PFSK-1 (cell line): ENCODE results near the gene ATP8A1.

Source experiments
- POLR2AphosphoS5 ChIP-seq: IDR thresholded peaks from 2 replicates; pipeline ENCODE4 v1.6.1; 2012; ENCODE audit warnings: low read depth, mild to moderate bottlenecking, control low read depth, low read length, moderate library complexity
- TAF1 ChIP-seq: IDR thresholded peaks from 2 replicates; pipeline ENCODE4 v1.6.1; 2012; ENCODE audit warnings: low read length, control low read depth, borderline replicate concordance; ENCODE audit not compliant: insufficient read depth

DNA sequence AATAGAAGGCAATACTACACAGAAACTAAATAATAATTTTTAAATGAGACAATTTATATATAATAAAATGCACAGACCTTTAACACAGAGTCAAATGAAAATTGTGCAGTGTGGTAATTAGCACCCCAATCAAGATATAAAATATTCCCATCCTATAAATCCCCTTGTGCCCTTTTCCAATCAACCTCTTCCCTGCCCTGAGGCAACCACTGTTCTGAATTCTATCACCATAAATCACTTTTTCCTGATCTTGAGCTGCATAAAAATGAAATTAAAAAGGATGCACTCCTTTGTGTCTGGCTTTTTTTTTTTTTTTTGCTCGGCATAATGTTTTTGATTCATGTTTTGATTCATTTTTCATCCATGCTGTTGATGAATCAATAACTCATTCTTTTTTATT is 107.0 kb downstream of the ATP8A1 start:
- TF ChIP-seq POLR2AphosphoS5 (no peak), TAF1 (no peak)
